Ishikawa (cell line): ENCODE results near the gene STK39.
A peak's percentile ranks its signal among the peaks of the same experiment; 100 is the strongest.

Experiments
- CEBPB ChIP-seq: IDR thresholded peaks from 2 replicates; pipeline ENCODE4 v1.6.1; 2012
- CREB1 ChIP-seq: IDR thresholded peaks from 2 replicates; pipeline ENCODE4 v1.6.1; 2012; ENCODE audit warnings: low read depth
- EGR1 ChIP-seq: IDR thresholded peaks from 2 replicates; pipeline ENCODE4 v1.6.1; 2012
- EP300 ChIP-seq: IDR thresholded peaks from 2 replicates; pipeline ENCODE4 v1.6.1; 2012; ENCODE audit warnings: borderline replicate concordance
- FOXM1 ChIP-seq: IDR thresholded peaks from 2 replicates; pipeline ENCODE4 v1.6.1; 2012; ENCODE audit warnings: low read depth, borderline replicate concordance
- MAX ChIP-seq: IDR thresholded peaks from 2 replicates; pipeline ENCODE4 v1.6.1; 2012
- NFIC ChIP-seq: IDR thresholded peaks from 2 replicates; pipeline ENCODE4 v1.6.1; 2012
- RAD21 ChIP-seq: IDR thresholded peaks from 2 replicates; pipeline ENCODE4 v1.6.1; 2012; ENCODE audit warnings: low read depth
- REST ChIP-seq: IDR thresholded peaks from 2 replicates; pipeline ENCODE4 v1.6.1; 2012; ENCODE audit warnings: low read depth, mild to moderate bottlenecking
- TAF1 ChIP-seq: IDR thresholded peaks from 2 replicates; pipeline ENCODE4 v1.6.1; 2012; ENCODE audit warnings: low read depth, mild to moderate bottlenecking
- TCF12 ChIP-seq: IDR thresholded peaks from 2 replicates; pipeline ENCODE4 v1.6.1; 2012; ENCODE audit warnings: low read depth
- TEAD4 ChIP-seq: IDR thresholded peaks from 2 replicates; pipeline ENCODE4 v1.6.1; 2012
- USF1 ChIP-seq: IDR thresholded peaks from 2 replicates; pipeline ENCODE4 v1.6.1; 2012
- YY1 ChIP-seq: IDR thresholded peaks from 2 replicates; pipeline ENCODE4 v1.6.1; 2012; ENCODE audit warnings: low read depth
- ZBTB7A ChIP-seq: IDR thresholded peaks from 2 replicates; pipeline ENCODE4 v1.6.1; 2012; ENCODE audit warnings: low read depth

Gene STK39

GRCh38 chr2:168278424-168278888 lies 31.1 kb upstream of the STK39 start:
- no peak for TF ChIP-seq FOXM1
- no peak for TF ChIP-seq USF1
- no peak for TF ChIP-seq TEAD4
- no peak for TF ChIP-seq YY1
- TF ChIP-seq NFIC: no peak
- TF ChIP-seq RAD21: no peak
- no peak for TF ChIP-seq EP300
- TF ChIP-seq CREB1: no peak
- TF ChIP-seq TAF1: no peak
- no peak for TF ChIP-seq REST
- TF ChIP-seq CEBPB: no peak
- no peak for TF ChIP-seq EGR1
- no peak for TF ChIP-seq MAX

GRCh38 chr2:168277276-168277675 lies 29.9 kb upstream of the STK39 start:
- TF ChIP-seq TCF12: no peak
- no peak for TF ChIP-seq CREB1

- TF ChIP-seq TEAD4 (no peak), EP300 (no peak), ZBTB7A (no peak), USF1 (no peak)
Measured at GRCh38 chr2:168272225-168272624, 24.8 kb upstream of the STK39 start.

- no peak for TF ChIP-seq USF1
- TF ChIP-seq NFIC: no peak
- no peak for TF ChIP-seq CEBPB
- no peak for TF ChIP-seq REST
- no peak for TF ChIP-seq EP300
- no peak for TF ChIP-seq RAD21
- no peak for TF ChIP-seq EGR1
- no peak for TF ChIP-seq YY1
- no peak for TF ChIP-seq ZBTB7A
- no peak for TF ChIP-seq FOXM1
- TF ChIP-seq TCF12: no peak
- no peak for TF ChIP-seq TAF1
- TF ChIP-seq CREB1: no peak
- TF ChIP-seq MAX: no peak
- no peak for TF ChIP-seq TEAD4
Measured at GRCh38 chr2:168256448-168256847, 9.1 kb upstream of the STK39 start.

GRCh38 chr2:168255866-168256265 lies 8.5 kb upstream of the STK39 start:
- TF ChIP-seq EP300 (no peak), TAF1 (no peak), TEAD4 (no peak), USF1 (no peak), CEBPB (no peak), RAD21 (no peak), CREB1 (no peak), NFIC (no peak)

- no peak for TF ChIP-seq CEBPB
- peak; percentile 20; the same call in 1 of the 2 replicates for TF ChIP-seq NFIC
Measured at GRCh38 chr2:168255103-168255502, 7.7 kb upstream of the STK39 start.
